NCI-H2196 treated with DMSO at 0.1 percent for 48 hours (cell line): ENCODE data around the gene ATP4A.

Source experiments
- DNase-seq: peaks from one replicate; lab custom pipeline; 2025; ENCODE audit not compliant: unreplicated experiment; lab: John Stamatoyannopoulos, UW

The ATP4A gene

DNA sequence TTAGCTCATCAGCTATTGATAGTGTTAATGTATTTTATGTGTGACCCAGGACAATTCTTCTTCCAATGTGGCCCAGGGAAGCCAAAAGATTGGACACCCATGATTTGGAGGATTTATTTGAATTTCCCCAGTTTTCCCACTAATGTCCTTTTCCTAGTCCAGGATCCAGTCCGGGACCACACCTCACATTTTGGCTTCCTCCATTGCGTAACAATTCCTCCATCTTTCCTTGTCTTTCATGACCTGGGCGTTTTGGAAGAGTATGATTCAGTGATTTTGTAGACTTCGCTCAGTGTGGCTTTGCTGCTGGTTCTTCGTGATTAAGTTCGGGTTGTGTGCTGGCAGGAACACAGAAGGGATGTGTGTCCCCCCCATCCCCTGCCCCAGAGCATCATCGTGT lies 3.3 kb upstream of the ATP4A start:
- DNase-seq: no peak

DNA sequence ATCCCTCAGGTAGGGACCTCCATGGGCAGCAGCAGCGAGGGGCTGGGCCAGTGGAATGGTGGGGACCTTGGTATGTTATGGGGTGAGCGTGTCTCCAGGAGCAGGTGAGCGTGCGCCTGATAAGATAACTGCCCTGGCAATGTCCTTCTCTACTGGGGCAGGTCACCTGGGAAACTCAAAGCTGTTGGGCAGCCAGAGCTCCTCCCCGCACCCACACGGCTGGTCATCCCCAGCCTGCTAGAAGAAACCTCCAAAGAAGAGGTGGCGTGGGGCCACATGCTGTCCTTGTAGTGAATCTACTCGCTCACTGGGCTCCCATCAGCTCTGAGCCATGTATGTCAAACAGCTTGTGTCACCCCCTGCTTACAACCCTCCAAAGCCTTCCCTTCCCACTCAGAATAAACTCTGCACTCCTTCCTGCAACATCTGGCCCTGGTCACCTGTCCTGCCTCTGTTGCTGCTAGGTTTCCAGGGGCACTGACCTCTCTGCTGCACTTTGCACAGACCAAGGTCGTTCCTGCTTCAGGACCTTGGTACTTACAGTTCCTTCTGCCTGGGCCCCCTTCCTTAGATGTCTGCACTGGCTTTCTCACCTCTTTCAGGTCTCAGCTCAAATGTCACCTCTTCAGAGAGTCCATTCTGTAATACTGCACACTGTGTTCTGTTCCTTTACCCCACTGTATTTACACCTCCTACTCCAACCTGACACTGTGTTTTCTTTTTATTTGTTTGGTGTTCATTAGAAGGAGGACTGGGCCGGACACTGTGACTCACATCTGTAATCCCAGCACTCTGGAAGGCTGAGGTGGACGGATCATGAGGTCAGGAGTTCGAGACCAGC lies 1.8 kb upstream of the ATP4A start:
- no peak for DNase-seq

DNA sequence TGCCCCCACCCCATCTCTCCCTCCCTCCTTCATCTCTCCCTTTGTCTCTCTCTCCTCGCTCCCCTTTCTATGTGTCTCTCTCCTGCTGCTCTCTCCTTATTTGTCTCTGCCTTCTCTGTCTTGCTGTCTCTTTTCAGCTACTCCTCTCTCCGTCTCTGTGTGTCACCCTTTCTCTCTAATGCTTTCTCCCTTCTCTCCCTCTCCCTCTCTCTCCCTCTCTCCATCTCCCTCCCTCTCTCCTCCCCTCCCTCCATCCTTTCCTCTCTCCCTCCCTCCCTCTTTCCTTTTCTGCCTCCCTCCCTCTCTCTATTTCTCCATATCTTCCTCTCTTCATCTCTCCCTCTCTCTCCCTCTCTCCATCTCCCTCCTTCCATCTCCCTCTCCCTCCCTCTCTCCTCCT lies 682 bp downstream of the ATP4A start:
- DNase-seq: no peak

DNA sequence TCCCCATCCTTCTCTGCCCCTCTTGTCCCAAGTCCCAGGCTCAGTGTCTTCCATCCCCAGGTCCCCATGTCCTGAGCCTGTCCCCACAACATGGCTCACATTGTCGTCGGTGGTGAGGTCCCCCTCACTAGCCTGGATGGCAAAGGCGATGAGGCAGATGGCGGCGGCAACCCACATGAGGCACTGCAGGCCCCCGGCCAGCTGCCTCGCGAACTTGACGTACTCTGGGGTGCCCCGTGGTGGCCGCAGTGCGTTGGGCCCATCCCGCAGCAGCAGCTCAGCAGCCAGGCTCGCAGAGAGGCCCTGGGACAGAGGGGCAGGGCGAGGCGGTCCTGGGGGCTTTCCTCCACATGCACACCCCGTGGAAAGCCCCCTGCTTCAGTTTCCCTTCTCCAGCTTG lies 1.1 kb downstream of the ATP4A start:
- no peak for DNase-seq

DNA sequence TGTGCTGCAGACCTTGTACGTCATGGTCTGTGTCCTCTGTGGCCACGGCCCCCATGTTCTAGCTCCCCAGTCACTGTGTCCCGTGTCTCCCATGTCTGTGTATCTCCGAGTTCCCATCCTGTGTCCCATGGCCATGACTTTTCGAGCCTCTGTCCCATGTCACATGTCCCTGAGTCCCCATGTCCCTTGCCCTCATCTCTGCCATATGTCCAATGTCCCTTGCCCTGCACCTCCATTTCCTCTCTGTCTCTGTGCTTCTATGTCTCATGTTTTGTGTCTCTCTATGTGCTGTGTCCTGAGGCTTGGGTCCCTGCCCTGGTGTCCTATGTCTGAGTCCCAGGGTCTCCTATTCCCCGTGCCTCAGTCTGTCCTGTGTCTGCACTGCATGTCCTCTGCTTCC lies 2.0 kb downstream of the ATP4A start:
- DNase-seq: no peak

DNA sequence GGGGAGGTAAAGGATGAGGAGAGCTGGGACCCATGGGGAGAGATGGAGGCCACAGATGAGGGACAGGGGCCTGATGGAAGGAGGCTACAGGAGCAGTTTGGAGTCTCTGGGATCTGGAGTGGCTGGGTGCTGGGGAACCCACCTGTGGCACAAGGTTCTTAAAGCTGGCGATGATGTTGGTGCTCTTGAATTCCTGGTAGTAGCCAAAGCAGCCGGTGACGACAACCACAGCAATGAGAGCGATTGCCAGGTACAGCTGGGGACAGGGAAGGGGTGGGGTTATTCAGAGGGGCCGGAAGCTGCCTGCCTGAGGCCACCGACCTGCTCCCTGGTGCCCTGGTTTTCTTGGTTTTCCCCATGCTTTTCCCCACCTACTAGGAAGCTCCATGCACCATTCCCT lies 2.8 kb downstream of the ATP4A start:
- DNase-seq: no peak

DNA sequence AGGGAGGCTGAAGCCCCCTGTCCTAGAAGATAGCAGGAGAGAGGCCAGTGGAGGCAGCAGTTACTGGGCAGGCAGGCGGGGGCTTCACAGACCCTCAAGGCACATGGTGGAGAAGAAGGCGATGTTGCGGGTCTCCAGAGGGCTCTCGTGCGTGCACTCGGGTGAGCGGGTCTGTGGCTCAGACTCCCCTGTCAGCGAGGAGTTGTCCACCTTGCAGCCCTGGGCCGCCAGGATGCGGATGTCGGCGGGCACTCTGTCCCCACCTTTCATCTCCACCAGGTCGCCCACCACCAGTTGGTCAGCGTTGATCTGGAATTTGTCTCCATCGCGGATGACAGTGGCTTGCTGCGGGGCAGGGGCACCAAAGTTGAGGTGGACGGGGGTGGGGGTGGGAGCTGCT lies 3.2 kb downstream of the ATP4A start:
- DNase-seq: no peak

DNA sequence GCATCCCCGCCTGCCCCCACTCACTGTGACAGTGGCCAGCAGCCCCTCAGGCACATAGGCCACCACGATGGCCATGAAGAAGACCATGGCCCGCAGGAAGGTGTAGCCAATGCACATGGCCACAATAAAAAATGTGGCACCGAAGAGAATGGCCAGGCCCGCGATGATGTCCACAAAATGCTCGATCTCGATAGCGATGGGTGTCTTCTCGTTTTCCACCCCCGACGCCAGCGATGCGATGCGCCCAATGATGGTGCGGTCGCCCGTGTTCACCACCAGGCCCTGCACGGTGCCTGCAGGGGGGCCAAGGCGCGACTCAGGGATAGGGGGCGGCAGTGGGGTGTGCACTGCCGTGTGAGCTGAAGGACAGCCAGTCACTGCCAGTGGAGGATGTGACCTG lies 3.7 kb downstream of the ATP4A start:
- DNase-seq: no peak

DNA sequence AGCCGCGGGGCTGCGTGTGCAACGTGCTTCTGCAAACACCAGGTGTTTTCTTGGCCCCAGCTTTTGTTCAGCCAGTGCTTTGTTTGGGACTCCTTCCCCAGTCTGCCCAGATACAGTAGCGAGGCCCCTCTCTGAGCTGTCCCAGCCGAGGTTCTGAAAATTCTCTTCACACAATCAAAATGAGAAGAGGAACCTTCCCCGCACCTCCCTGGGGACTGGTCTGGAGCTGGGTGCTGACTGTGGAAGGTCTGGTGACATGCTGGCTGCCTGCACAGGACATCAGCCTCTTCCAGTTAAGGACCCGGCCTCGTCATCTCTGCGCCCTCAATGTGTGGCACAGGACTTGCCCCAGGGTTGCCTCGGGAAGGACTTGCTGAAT lies 4.2 kb downstream of the ATP4A start:
- DNase-seq: no peak

DNA sequence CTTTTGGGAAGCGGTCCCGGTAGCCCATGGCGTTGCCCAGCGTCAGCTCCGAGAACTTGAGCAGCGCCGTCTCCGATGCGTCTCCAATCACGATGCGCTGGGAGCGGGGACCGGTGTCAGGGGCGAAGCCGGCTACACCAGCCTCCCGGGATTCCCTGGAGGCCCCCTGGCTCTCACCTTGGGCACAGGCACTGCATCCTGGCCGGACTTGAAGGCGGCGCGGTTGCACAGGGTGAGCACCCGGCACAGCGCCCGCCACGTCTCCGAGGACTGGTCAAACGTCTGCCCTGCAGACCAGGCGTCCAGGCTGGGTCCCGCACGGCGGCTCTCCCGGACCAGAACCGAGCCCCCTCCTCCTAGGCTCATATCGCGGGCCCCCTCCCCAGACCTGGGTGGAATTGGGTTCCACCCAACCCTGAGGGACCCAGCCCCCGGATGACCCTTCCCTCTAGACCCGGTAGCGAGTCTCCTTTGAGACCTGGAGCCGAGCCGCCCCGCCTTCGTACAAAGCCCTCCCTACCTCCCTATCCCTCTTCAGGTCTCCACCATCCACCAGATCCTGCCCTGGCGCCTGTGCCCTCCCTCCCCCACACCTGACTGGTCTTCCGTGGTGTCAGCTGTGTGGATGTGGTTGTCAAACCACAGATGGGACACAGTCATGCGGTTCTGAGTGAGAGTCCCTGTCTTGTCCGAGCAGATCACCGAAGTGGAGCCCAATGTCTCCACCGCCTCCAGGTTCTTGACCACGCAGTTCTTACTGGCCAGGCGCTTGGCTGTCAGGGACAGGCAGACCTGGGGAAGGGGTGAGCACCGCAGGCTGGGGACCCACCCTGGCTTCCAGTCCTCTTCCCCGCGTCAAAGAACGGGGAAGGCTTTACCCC lies 4.8 kb downstream of the ATP4A start:
- DNase-seq: no peak

DNA sequence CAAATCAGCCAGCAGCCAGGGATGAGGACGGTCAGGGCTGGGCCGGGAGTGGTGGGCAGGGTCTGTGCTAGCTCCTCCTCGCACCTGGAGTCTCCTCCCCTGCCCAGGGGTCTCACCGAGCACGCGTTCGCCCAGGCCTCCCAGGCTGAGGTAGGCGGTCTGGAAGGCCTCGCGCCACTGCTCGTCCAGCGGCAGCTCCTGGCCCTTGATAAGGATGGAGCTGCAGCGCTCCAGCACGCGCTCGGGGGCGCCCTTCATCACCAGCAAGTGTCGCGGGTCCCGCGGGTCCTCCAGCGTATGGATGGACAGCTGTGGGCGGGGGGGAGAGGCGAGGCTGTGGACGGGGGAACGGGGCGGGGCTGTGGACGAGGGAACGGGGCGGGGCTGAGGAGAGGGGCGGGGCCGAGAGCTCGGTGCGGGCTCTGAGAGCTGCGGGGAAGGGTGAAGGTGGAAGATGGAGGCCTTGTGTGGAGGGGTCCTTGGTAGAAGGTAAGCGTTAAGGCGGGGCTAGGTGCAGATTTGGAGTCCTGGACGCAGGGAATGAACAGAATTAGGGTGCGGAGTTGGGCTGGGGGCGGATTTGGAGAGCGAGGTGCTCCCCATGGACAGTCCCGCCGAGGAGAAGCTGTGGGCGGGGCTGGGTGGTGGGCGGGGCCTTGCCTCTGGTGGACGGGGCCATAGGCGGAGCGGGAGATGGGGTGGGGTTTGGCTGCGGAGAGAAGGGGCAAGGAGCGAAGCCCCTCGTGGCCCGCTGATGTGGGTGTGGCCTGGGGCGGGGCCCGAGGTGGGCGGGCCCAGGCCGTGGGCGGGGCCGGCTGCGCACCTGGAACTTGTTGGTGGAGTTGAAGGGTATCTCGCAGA lies 5.7 kb downstream of the ATP4A start:
- DNase-seq: no peak

DNA sequence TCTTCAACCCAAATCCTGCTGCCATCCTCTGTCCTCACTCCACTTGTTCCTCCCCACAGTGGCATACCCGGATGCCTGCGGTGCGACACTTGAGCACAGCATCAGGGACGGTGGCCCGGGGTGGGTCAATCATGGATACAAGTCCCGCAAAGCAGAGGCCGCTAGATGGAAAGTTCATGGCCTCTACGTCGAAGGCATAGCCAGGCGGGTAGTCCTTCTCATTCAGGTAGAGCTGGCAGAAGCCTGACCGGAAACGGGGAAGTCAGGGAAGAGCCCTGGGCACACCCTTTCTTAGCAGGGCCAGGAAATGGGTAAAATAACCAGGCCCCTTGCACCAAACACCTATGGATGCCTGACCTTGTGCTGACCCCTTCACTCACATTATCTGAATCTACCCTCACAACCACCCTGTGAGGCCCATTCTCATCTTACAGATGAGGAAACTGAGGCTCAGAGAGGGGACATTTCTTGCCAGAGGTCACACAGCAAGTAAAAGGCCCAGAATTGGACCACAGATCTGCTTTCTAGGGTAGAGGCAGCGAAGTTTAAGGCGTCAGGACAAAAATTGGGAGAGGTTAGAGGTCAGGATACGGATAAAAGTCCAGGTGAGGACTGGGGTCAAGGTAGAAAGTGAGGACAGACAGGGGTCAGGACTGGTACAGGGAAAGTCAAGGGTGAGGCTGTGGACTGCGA lies 6.5 kb downstream of the ATP4A start:
- no peak for DNase-seq

DNA sequence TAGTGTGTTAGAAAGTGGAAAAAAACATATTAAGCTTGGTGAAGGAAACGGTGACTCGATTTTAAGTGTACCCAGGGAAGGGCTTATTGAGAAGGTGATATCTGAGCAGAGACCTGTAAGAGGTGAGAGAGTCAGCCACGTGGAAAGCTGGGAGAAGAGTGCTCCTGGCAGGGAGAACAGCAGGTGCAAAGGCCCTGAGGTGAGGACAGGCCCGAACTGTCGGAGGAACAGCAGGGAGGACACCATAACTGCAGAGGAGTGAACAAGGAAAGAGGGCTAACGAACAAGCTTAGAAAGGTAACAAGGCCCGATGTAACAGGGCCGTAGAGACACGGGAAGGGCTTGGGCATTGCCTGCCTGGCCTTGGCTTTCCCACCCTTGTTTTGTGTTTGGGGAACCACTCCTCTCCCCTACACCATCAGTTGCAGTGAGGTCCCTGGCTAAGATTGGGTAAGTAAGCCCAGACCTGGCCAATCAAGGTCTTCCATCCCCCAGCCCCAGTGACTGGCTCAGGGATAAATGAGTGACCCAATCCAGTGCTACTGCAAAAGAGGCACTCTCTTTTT lies 7.3 kb downstream of the ATP4A start:
- no peak for DNase-seq

DNA sequence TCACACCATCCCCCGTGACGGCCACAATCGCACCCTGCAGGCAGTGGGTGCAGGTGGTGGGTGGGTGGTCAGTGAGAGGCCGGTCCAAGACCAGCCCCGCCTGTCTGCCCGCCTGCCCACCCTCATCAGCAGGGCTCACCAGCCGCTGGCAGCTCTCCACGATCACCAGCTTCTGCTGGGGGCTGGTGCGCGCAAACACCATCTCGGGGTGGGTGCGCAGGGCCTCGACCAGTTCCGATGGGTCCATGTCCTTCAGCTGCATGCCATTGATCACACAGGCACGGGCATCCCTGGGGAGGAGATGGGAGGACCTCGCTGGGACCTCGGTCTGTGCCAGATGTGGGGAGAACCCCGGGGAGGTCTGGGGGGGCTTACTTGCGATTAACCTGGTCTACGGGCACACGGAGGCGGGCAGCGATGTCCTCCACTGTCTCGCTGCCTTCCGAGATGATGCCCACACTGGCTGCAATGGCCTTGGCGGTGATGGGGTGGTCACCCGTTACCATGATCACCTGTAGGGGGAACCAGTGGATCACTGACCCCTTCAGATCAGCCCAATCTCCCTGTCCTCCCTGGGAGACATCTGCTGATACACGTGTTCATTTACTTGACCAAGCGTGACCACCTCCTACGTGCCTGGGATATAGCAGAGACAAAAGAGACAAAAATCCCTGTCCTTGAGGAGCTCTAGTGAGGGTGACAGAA lies 8.0 kb downstream of the ATP4A start:
- no peak for DNase-seq

DNA sequence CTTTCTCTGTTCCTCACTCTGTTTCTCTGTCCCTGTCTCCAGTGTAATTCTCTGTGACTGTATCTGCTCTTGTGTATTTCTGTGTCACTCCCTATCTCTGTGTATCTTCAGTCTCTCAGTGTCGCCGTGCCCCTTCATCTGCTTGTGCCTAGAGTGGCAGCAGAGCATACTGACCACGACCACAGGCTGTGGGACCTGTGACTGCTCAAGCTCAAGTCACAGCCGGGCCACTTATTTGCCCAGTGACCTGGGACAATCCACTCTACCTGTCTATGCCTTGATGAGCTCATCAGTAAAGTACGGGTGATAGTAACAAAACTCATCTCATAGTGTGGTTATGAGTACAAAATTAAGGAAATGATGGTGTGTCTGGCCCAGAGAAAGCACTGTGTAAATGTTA lies 9.4 kb downstream of the ATP4A start:
- DNase-seq: no peak

DNA sequence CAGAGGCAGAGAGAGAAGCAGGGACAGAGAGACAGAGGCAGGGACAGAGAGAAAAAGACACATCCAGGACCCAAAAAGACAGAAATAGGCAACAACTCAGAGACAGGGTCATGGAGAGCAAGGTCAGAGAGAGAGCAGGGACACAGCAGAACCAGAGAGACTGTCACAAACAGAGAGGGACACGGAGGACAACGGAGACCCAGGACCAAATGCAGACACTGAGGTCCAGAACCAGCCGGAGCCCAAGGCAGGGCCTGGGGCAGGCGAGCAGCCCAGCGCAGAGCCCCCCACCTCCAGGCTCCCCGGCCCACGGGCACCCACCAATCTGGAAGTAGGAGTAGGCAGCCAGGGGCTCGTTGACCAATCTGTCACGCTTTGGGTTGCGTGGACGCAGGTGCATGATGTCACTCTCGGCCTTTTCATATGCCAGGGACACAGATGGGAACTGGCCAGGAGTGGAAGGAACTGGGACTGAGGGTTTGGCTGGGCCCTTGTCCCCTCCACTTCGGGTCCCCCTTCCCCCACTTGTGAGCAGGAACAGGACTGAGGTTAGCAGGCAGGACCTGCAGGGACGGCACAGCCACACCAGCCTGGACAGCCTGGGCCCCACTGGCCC lies 10.0 kb downstream of the ATP4A start:
- no peak for DNase-seq

DNA sequence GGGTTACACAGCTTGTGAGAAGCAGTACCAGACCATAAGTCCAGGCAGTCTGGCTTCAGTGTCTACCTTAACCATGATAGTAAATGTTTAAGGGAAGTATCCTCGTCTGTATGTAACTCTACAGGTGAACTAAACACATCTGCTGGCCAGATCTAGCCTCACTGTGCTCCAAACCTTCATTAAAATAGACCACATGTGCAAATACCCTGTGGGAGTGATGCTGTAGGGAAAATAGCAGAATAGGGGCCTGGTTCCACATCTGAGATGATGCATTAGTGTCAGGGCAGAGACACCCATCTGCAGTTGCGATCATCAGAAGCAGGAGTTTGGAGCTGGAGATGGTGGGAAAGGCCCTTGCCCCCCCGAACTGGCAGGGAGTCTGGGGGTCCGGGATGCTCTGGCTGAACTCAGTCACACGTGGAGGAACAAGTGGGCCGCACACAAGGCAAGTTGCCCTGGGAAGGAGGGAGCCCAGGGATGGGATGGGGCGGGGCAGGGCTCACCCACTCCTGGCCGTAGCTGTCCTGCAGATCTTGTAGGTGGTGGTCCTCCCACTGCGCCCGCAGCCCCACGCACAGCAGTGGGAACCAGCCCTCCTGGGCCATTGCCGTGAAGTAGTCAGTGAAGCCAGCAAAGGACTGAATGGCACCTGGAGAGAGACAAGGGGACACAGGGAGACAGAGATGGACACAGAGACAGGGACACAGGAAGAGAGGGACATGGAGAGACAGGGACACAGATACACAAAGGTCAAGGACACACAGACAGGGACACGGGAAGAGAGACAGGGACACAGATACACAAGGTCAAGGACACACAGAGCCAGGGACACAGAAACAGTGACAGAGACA lies 10.7 kb downstream of the ATP4A start:
- DNase-seq: no peak

DNA sequence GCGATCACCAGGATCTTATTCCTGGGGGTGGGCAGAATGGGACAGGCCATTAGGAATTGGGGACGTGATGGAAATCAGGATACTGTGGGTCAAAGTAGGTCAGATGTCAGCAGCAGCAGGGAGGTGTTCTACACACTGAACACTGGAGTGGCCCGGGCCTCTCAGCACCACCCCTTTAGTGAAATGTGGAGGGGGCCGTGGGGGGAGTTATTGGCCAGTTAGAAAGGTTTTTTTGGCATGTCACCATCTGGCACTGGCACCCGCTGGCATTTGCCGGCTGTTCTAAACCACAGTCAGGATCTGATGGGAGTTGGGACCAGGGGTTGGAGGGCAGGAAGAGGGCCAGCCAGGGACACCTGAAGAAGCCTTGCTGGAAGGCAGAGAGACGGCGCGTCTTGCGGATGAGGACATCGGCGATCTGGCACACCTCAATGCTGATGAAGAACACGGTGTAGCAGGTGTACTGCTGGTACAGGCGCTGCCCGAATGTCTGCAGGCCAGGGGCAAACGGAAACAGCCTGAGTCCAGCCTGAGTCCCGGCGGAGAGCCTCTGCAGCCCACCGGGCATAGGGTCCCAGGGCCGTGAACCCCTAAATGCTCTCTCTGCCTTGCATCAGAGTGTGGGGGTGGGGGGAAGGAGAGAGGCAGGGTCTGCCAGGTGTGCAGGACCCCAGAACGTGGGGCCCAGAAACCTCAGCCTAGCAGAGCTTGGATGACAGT lies 12.2 kb downstream of the ATP4A start:
- DNase-seq: no peak
